ENCODE results near the gene TAAR9. TPM values are rescaled to one million over a fixed set of nuclear protein-coding genes. Genes with fewer than 3 reads are reported as not detected.

TAAR9 gene
- total and polyA plus RNA-seq, 7 donors, result not detected

GRCh38 chr6:132506869-132507808 is 30.9 kb upstream of the TAAR9 start:
- TF ChIP-seq, protein P1, sequence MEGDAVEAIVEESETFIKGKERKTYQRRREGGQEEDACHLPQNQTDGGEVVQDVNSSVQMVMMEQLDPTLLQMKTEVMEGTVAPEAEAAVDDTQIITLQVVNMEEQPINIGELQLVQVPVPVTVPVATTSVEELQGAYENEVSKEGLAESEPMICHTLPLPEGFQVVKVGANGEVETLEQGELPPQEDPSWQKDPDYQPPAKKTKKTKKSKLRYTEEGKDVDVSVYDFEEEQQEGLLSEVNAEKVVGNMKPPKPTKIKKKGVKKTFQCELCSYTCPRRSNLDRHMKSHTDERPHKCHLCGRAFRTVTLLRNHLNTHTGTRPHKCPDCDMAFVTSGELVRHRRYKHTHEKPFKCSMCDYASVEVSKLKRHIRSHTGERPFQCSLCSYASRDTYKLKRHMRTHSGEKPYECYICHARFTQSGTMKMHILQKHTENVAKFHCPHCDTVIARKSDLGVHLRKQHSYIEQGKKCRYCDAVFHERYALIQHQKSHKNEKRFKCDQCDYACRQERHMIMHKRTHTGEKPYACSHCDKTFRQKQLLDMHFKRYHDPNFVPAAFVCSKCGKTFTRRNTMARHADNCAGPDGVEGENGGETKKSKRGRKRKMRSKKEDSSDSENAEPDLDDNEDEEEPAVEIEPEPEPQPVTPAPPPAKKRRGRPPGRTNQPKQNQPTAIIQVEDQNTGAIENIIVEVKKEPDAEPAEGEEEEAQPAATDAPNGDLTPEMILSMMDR (IDR thresholded peaks at IDR 0.05), result no peak
- WGBS, 3 donors, result 90 to 97% (median 90%) methylated on average over 5 of the region's 5 CpGs
- Histone ChIP-seq H3K9me3 (no peaks in the 10 kb centered on the region), H3K27me3 (ENCODE audit: insufficient read depth in 3 of 3, low read length in 2 of 3) (no peaks in the 10 kb centered on the region), H3K4me3 (no peak overlapping the region), H3K36me3 (ENCODE audit: insufficient read depth in 1 of 2, low read depth in 1 of 2) (peaks cover 0 to 20% of the 10 kb centered on the region in 2 donors), H3K27ac (no peak overlapping the region), H3K4me1 (peaks cover 50% of the 10 kb centered on the region)
- ATAC-seq (no peak), DNase-seq (no peak)
- intact Hi-C loops (cut with DNase I), result no loop called here

DNA sequence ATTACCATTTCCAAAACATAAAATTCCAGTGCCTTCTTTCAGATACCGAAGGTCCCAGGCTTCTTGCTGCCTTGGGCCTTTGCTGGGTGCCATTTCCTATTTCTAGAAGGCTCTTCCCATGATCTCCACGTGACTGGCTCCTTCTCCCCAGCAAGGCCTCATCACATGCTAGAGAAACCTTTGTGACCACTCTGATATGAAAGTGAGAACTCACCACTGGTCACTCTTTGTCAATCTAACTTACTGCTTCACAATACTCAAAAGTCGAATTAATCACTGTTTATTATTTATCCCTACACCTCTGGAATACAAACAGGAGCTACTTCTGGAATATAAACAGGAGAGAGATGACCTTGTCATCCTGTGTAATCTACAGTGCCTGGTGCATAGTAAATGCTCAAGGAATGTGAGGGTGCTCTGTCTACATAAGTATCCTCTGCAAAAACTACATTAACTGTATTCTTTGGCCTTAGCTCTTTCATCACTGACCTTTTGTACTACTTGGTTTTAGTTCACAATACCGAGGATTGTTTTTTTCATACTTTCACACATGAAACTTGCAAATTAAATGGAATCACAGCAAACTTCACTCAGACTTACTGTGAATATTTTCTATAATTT is 26.8 kb upstream of the TAAR9 start:
- 46 to 56% (median 47%) methylated on average over 4 of the region's 4 CpGs for WGBS, 3 donors

GRCh38 chr6:132511831-132512220 is 26.3 kb upstream of the TAAR9 start:
- Histone ChIP-seq H3K4me3 (peak overlapping the region; percentile 96), H3K4me1 (peaks cover 43% of the 10 kb centered on the region), H3K27me3 (ENCODE audit: insufficient read depth in 3 of 3, low read length in 2 of 3) (no peaks in the 10 kb centered on the region), H3K36me3 (ENCODE audit: insufficient read depth in 1 of 2, low read depth in 1 of 2) (peaks cover 0 to 9% of the 10 kb centered on the region in 2 donors), H3K9me3 (no peaks in the 10 kb centered on the region), H3K27ac (peak overlapping the region; percentile 85)
- DNase-seq, result no peak
- WGBS, 3 donors, result 32 to 48% (median 34%) methylated on average over 2 of the region's 2 CpGs
- no peak for ATAC-seq
- TF ChIP-seq, protein P1 (IDR thresholded peaks at IDR 0.05), result no peak
- intact Hi-C loops (cut with DNase I), result no loop called here

More for the DNA sequence above, 26.8 kb upstream of the TAAR9 start:
- intact Hi-C loops (cut with DNase I), result no loop called here
- no peak for ATAC-seq
- H3K9me3 ChIP-seq, result no peaks in the 10 kb centered on the region
- H3K36me3 ChIP-seq (ENCODE audit: insufficient read depth in 1 of 2, low read depth in 1 of 2), result peaks cover 0 to 9% of the 10 kb centered on the region in 2 donors
- peaks cover 48% of the 10 kb centered on the region for H3K4me1 ChIP-seq
- peak overlapping the region; percentile 96 for H3K4me3 ChIP-seq
- H3K27ac ChIP-seq, result peak overlapping the region; percentile 38
- no peak for DNase-seq
- H3K27me3 ChIP-seq (ENCODE audit: insufficient read depth in 3 of 3, low read length in 2 of 3), result no peaks in the 10 kb centered on the region
- TF ChIP-seq, protein P1 (IDR thresholded peaks at IDR 0.05), result no peak

DNA sequence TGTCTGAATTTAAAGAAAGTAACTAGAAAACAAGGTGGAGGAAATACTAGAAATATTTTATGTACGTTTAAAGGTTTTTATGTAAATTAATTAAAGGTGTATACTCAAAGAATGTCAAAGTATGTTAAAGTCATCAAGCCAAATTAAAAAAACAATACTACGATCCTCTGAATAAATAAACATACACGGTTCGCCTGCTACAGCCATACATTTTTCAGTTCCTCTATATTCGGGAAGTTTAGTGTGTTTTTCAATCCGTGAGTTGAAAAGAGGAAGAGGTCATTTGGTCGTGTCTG is 25.8 kb upstream of the TAAR9 start:
- no peaks in the 10 kb centered on the region for H3K27me3 ChIP-seq (ENCODE audit: insufficient read depth in 3 of 3, low read length in 2 of 3)
- H3K4me1 ChIP-seq, result peaks cover 41% of the 10 kb centered on the region
- WGBS, 3 donors, result 0 to 1% (median 0%) methylated on average over 7 of the region's 7 CpGs
- ATAC-seq (no peak), DNase-seq (no peak)
- H3K27ac ChIP-seq, result peak overlapping the region; percentile 85
- intact Hi-C loops (cut with DNase I), result no loop called here
- H3K36me3 ChIP-seq (ENCODE audit: insufficient read depth in 1 of 2, low read depth in 1 of 2), result peaks cover 0 to 9% of the 10 kb centered on the region in 2 donors
- no peaks in the 10 kb centered on the region for H3K9me3 ChIP-seq
- TF ChIP-seq, protein P1 (IDR thresholded peaks at IDR 0.05), result no peak
- H3K4me3 ChIP-seq, result peak overlapping the region; percentile 96
